GM19372 (cell line): Measurements from ENCODE around the gene DHRS1.
"Not testable (repeated sequence)": the region's sequence is repeated elsewhere in the genome, so short reads cannot be mapped to it uniquely, and the experiment has no call there.

ENCODE experiments used
- ATAC-seq: cut with Tn5 transposase; IDR thresholded peaks from one replicate; pipeline ENCODE4 v1.9.1; 2021; ENCODE audit warnings: mild to moderate bottlenecking, low read depth, moderate library complexity; ENCODE audit not compliant: unreplicated experiment

The DHRS1 gene

GRCh38 chr14:24253936-24254335, 45.6 kb downstream of the DHRS1 start:
- no peak for ATAC-seq

- no peak for ATAC-seq
These were observed 47.1 kb downstream of the DHRS1 start for GRCh38 chr14:24252289-24253124.

- ATAC-seq = no peak
These were observed 47.7 kb downstream of the DHRS1 start for GRCh38 chr14:24251880-24252288.

- no peak for ATAC-seq
These were observed 49.2 kb downstream of the DHRS1 start for GRCh38 chr14:24250354-24250753.

- ATAC-seq = no peak
These were observed 50.2 kb downstream of the DHRS1 start for GRCh38 chr14:24249230-24250021.

GRCh38 chr14:24247422-24247821, 52.2 kb downstream of the DHRS1 start:
- ATAC-seq = no peak

- no peak for ATAC-seq
These were observed 52.8 kb downstream of the DHRS1 start for GRCh38 chr14:24246765-24247212.

GRCh38 chr14:24245350-24245749, 54.2 kb downstream of the DHRS1 start:
- ATAC-seq = not testable (repeated sequence)

GRCh38 chr14:24243336-24243836, 56.2 kb downstream of the DHRS1 start:
- ATAC-seq = no peak

- peak; percentile 78 for ATAC-seq
These were observed 57.6 kb downstream of the DHRS1 start for GRCh38 chr14:24241829-24242443.
